SH-SY5Y (cell line): ENCODE measurements around the gene HSD17B13.

ENCODE experiments used
- GATA2 ChIP-seq: IDR thresholded peaks from 2 replicates; pipeline ENCODE4 v1.6.1; 2011; ENCODE audit warnings: mild to moderate bottlenecking, low read depth, low read length
- GATA3 ChIP-seq: IDR thresholded peaks from 2 replicates; pipeline ENCODE4 v1.6.1; 2011; ENCODE audit warnings: low read depth, mild to moderate bottlenecking, low read length, moderate library complexity

GRCh38 chr4:87262886-87263285 is 59.8 kb downstream of the HSD17B13 start:
- TF ChIP-seq GATA2 (no peak), GATA3 (no peak)
